Cardiac fibroblast (primary cell): Measurements from ENCODE around the gene CCDC178.
"Not testable (repeated sequence)": the region's sequence is repeated elsewhere in the genome, so short reads cannot be mapped to it uniquely, and the experiment has no call there.

Experiments
- DNase-seq, 2 donors: peaks; one replicate each; pipeline versions ENCODE4 v3.0.0 to v3.0.0-alpha.2; 2010; ENCODE audit warnings: low read depth in 2 of 2
- H3K4me3 ChIP-seq, 2 donors: replicated peaks in 1 of 2; 1 replicate in 1 of 2; 2 replicates in 1 of 2; pipeline ENCODE4 v1.5.1; 2011; ENCODE audit warnings: low read depth in 2 of 2, low read length in 2 of 2, mild to moderate bottlenecking in 2 of 2, moderate library complexity in 1 of 2
- TF ChIP-seq, protein P1 (sequence below): IDR thresholded peaks from one replicate; pipeline ENCODE4 v1.5.1; 2011; ENCODE audit warnings: low read depth, mild to moderate bottlenecking, low read length, inconsistent platforms

The CCDC178 gene

DNA sequence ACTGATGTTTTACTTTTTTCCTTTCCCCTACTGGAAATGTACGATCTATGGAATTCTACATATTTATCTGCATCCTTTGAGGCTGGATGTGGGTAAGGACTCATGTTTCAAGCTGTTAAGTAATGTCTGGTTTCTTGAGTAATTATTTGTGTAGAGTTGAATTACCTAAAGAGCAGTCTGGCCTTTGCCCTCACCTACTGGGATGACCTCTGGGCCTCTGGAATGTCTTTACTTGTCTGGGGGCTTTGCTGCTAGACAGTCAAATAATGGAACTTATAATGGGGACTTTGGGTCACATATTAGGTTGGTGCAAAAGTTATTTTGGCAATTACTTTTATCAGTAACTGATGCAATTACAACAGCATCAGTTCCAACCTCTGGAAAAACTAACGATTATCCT, 244.7 kb downstream of the CCDC178 start:
- TF ChIP-seq, protein P1, sequence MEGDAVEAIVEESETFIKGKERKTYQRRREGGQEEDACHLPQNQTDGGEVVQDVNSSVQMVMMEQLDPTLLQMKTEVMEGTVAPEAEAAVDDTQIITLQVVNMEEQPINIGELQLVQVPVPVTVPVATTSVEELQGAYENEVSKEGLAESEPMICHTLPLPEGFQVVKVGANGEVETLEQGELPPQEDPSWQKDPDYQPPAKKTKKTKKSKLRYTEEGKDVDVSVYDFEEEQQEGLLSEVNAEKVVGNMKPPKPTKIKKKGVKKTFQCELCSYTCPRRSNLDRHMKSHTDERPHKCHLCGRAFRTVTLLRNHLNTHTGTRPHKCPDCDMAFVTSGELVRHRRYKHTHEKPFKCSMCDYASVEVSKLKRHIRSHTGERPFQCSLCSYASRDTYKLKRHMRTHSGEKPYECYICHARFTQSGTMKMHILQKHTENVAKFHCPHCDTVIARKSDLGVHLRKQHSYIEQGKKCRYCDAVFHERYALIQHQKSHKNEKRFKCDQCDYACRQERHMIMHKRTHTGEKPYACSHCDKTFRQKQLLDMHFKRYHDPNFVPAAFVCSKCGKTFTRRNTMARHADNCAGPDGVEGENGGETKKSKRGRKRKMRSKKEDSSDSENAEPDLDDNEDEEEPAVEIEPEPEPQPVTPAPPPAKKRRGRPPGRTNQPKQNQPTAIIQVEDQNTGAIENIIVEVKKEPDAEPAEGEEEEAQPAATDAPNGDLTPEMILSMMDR: no peak
- no peak overlapping the region for H3K4me3 ChIP-seq
- no peak for DNase-seq

DNA sequence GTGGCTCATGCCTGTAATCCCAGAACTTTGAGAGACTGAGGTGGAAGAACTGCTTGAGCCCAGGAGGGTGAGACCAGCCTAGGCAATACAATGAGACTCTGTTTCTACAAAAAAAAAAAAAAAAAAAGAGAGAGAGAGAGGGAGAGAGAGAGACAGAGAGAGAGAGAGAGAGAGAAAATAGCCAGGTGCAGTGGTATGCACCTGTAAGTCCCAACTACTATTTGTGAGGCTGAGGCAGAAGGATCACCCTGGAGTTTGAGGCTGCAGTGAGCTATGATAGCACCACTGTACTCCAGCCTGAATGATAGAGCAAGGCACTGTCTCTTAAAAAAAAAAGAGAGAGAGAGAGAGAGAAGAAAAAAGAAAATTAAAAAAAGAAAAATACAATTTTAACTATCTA, 245.7 kb downstream of the CCDC178 start:
- TF ChIP-seq, protein P1: no peak
- DNase-seq: no peak
- no peak overlapping the region for H3K4me3 ChIP-seq

DNA sequence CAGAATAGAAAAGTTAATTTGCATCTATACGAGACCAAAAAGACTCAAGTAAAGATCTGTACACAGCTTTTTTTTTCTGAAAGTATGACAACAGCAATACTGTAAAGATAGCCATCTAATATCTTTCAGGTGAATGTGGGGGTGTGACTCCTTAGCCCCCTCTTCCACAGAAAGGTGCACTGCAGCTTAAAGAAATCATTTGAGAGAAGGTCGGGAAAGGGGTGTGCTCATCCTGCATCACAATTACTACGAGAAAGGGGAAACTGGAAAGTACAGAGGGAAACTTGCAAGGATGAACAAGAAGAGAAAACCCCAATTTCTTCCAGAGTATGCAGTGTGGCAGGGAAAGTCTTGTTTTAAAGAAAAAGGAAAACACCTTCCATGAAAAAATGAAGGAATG, 255.6 kb downstream of the CCDC178 start:
- H3K4me3 ChIP-seq: no peak overlapping the region
- TF ChIP-seq, protein P1: no peak
- no peak for DNase-seq

DNA sequence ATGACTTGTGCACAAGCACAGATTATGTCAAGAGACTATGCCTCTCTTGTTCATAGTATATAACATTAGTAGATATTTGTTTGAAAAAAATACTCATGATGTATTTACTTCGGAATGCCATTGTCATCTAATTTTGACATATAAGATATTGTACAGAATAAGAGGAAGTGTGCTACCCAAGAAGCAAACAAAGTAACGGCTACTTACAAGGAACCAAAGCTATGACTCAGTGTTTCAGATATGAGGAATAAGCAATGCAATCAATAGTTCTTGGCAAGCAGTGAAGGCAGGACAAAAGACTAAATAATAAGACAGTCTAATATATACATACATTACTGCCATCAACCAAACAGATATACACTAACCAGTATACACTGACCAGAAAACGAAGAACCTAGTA, 256.3 kb downstream of the CCDC178 start:
- TF ChIP-seq, protein P1: no peak
- H3K4me3 ChIP-seq: no peak overlapping the region
- peak; percentile 5 to 13 for DNase-seq

DNA sequence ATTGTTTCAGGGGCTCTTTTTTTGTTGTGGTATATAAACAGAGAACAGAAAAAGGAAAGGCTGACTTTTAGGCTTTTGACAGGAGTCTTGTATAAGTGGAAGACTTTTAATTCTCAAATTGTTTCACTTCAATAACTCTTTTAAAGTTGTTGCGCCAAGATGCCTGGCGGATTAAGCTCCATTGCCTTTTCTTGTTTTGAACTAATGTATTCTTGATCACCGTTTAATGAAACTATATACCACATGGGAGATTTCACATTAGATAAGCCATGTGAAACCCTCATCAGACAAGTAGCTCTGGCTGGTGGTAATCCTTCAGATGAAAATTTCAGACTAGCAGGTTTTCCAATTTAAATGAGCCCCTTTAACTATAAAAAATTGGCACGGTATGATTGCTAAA, 257.4 kb downstream of the CCDC178 start:
- DNase-seq: no peak
- no peak overlapping the region for H3K4me3 ChIP-seq
- TF ChIP-seq, protein P1: no peak

DNA sequence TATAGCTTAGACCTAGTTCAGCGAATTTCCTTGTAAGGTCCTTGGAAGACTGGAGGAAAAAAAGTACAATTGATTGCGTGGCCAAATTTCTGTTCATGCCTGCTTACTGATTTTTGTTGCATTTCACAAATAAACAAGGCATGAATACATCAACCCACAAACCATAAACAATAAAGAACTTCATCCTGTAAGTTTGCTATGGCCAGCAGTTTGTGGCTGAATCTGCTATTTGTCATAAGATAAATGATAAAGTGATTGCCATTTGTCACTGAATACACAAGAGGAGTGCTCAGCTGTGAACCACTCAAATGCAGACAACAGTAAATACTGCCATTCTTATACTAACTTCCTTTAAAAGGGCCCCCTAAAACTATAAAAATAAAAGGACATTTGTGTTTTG, 259.5 kb downstream of the CCDC178 start:
- no peak for DNase-seq
- TF ChIP-seq, protein P1: no peak
- H3K4me3 ChIP-seq: no peak overlapping the region

DNA sequence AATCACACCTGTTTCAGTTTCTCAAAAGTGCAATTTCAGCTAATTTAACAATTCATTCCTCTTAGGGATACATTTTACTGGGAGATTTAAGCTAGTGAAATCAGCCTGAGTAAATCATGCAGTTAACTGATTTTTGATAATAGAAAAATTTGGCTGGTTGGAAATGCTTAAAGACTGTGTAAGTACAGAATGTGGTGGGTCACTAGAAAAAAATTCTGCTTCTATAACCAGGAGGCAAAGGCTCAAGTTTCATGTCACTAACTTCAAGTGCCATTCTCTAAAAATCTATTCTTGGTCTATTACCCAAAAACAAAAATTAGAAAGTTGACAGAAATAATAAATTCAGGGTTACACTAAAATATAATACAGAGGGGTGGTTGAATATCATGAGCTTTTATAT, 271.3 kb downstream of the CCDC178 start:
- TF ChIP-seq, protein P1: no peak

DNA sequence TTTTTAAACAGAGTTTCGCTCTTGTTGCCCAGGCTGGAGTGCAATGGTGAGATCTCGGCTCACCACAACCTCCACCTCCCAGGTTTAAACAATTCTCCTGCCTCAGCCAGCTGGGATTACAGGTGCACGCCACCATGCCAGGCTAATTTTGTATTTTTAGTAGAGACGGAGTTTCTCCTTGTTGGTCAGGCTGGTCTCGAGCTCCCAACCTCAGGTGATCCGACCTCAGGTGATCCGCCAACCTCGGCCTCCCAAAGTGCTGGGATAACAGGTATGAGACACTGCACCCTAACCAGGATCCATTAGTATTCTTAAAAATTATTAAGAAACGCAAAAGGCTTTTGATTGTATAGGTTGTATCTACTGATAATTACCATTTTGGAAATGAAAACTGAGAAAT, 276.4 kb downstream of the CCDC178 start:
- not testable (repeated sequence) for H3K4me3 ChIP-seq, DNase-seq

More for the DNA sequence above, 271.3 kb downstream of the CCDC178 start:
- no peak for DNase-seq
- no peak overlapping the region for H3K4me3 ChIP-seq
